ENCODE data around the gene SUV39H1.

The SUV39H1 gene

GRCh38 chrX:48719958-48720357, 23.4 kb downstream of the SUV39H1 start:
- Histone ChIP-seq H3K79me2 (ENCODE audit: control insufficient read depth, insufficient read depth, low read length, poor library complexity) (no peaks in the 10 kb centered on the region), H4K12ac (ENCODE audit: low read depth, low read length) (no peak overlapping the region), H3K36me3 (ENCODE audit: control insufficient read depth in 1 of 2, insufficient read depth in 2 of 2, low read length in 2 of 2) (no peaks in the 10 kb centered on the region), H3K27me3 (ENCODE audit: insufficient read depth, low read length) (no peaks in the 10 kb centered on the region), H2AK5ac (ENCODE audit: low read length) (no peak overlapping the region), H3K4me1 (ENCODE audit: control insufficient read depth in 1 of 2, insufficient read depth in 2 of 2, low read length in 2 of 2) (no peaks in the 10 kb centered on the region), H2BK12ac (ENCODE audit: low read length) (no peak overlapping the region), H3K9ac (ENCODE audit: low read length) (no peak overlapping the region), H3K14ac (ENCODE audit: low read length) (no peak overlapping the region), H3K79me1 (ENCODE audit: low read length) (no peaks in the 10 kb centered on the region), H4K8ac (ENCODE audit: low read depth, low read length) (no peak overlapping the region), H3K27ac (ENCODE audit: low read depth, low read length) (no peak overlapping the region), H2BK5ac (ENCODE audit: low read depth, low read length, poor library complexity) (no peak overlapping the region), H3K9me3 (ENCODE audit: insufficient read depth, low read depth, low read length) (no peaks in the 10 kb centered on the region), H3K4me2 (ENCODE audit: low read length) (no peak overlapping the region), H2AFZ (ENCODE audit: insufficient read depth, low read length, poor library complexity) (no peak overlapping the region), H3K18ac (ENCODE audit: low read length) (no peak overlapping the region), H4K91ac (ENCODE audit: low read depth, low read length) (no peak overlapping the region), H2BK120ac (ENCODE audit: insufficient read depth, low read length, poor library complexity) (no peak overlapping the region), H3K4me3 (ENCODE audit: low read depth, low read length) (no peak overlapping the region), H3K4ac (ENCODE audit: low read depth, low read length) (no peak overlapping the region), H3K23ac (ENCODE audit: low read length) (no peak overlapping the region)
- no peak for DNase-seq
- no CpG with 5 or more reads among the region's 2 CpGs for WGBS (ENCODE audit: extremely low coverage, insufficient coverage, insufficient read length)

GRCh38 chrX:48720577-48721250, 24.2 kb downstream of the SUV39H1 start:
- no peak overlapping the region for H2BK12ac ChIP-seq (ENCODE audit: low read length)
- H2AFZ ChIP-seq (ENCODE audit: insufficient read depth, low read length, poor library complexity): no peak overlapping the region
- H3K23ac ChIP-seq (ENCODE audit: low read length): no peak overlapping the region
- H3K36me3 ChIP-seq (ENCODE audit: control insufficient read depth in 1 of 2, insufficient read depth in 2 of 2, low read length in 2 of 2): no peaks in the 10 kb centered on the region
- no peaks in the 10 kb centered on the region for H3K4me1 ChIP-seq (ENCODE audit: control insufficient read depth in 1 of 2, insufficient read depth in 2 of 2, low read length in 2 of 2)
- DNase-seq: no peak
- no peaks in the 10 kb centered on the region for H3K79me2 ChIP-seq (ENCODE audit: control insufficient read depth, insufficient read depth, low read length, poor library complexity)
- H2BK5ac ChIP-seq (ENCODE audit: low read depth, low read length, poor library complexity): no peak overlapping the region
- no peak overlapping the region for H3K9ac ChIP-seq (ENCODE audit: low read length)
- H3K14ac ChIP-seq (ENCODE audit: low read length): no peak overlapping the region
- H3K9me3 ChIP-seq (ENCODE audit: insufficient read depth, low read depth, low read length): no peaks in the 10 kb centered on the region
- H3K18ac ChIP-seq (ENCODE audit: low read length): no peak overlapping the region
- H2BK120ac ChIP-seq (ENCODE audit: insufficient read depth, low read length, poor library complexity): no peak overlapping the region
- no peaks in the 10 kb centered on the region for H3K27me3 ChIP-seq (ENCODE audit: insufficient read depth, low read length)
- H3K4me2 ChIP-seq (ENCODE audit: low read length): no peak overlapping the region
- H3K79me1 ChIP-seq (ENCODE audit: low read length): no peaks in the 10 kb centered on the region
- no peak overlapping the region for H4K12ac ChIP-seq (ENCODE audit: low read depth, low read length)
- H3K4me3 ChIP-seq (ENCODE audit: low read depth, low read length): no peak overlapping the region
- H4K91ac ChIP-seq (ENCODE audit: low read depth, low read length): no peak overlapping the region
- H4K8ac ChIP-seq (ENCODE audit: low read depth, low read length): no peak overlapping the region
- no peak overlapping the region for H3K4ac ChIP-seq (ENCODE audit: low read depth, low read length)
- no peak overlapping the region for H3K27ac ChIP-seq (ENCODE audit: low read depth, low read length)
- no peak overlapping the region for H2AK5ac ChIP-seq (ENCODE audit: low read length)
- no CpG with 5 or more reads among the region's 4 CpGs for WGBS (ENCODE audit: extremely low coverage, insufficient coverage, insufficient read length)

- Histone ChIP-seq H4K12ac (ENCODE audit: low read depth, low read length) (no peak overlapping the region), H2AFZ (ENCODE audit: insufficient read depth, low read length, poor library complexity) (no peak overlapping the region), H4K8ac (ENCODE audit: low read depth, low read length) (no peak overlapping the region), H2AK5ac (ENCODE audit: low read length) (no peak overlapping the region), H3K79me1 (ENCODE audit: low read length) (no peaks in the 10 kb centered on the region), H3K18ac (ENCODE audit: low read length) (no peak overlapping the region), H3K4me1 (ENCODE audit: control insufficient read depth in 1 of 2, insufficient read depth in 2 of 2, low read length in 2 of 2) (no peaks in the 10 kb centered on the region), H3K23ac (ENCODE audit: low read length) (no peak overlapping the region), H2BK12ac (ENCODE audit: low read length) (no peak overlapping the region), H3K27ac (ENCODE audit: low read depth, low read length) (no peak overlapping the region), H2BK5ac (ENCODE audit: low read depth, low read length, poor library complexity) (no peak overlapping the region), H3K9ac (ENCODE audit: low read length) (no peak overlapping the region), H4K91ac (ENCODE audit: low read depth, low read length) (no peak overlapping the region), H3K79me2 (ENCODE audit: control insufficient read depth, insufficient read depth, low read length, poor library complexity) (no peaks in the 10 kb centered on the region), H3K4me3 (ENCODE audit: low read depth, low read length) (no peak overlapping the region), H3K14ac (ENCODE audit: low read length) (no peak overlapping the region), H3K36me3 (ENCODE audit: control insufficient read depth in 1 of 2, insufficient read depth in 2 of 2, low read length in 2 of 2) (no peaks in the 10 kb centered on the region), H3K4me2 (ENCODE audit: low read length) (no peak overlapping the region), H2BK120ac (ENCODE audit: insufficient read depth, low read length, poor library complexity) (no peak overlapping the region), H3K27me3 (ENCODE audit: insufficient read depth, low read length) (no peaks in the 10 kb centered on the region), H3K9me3 (ENCODE audit: insufficient read depth, low read depth, low read length) (no peaks in the 10 kb centered on the region), H3K4ac (ENCODE audit: low read depth, low read length) (no peak overlapping the region)
- DNase-seq: no peak
Measured at GRCh38 chrX:48721916-48722315, 25.4 kb downstream of the SUV39H1 start.

- no peaks in the 10 kb centered on the region for H3K9me3 ChIP-seq (ENCODE audit: insufficient read depth, low read depth, low read length)
- H3K79me1 ChIP-seq (ENCODE audit: low read length): no peaks in the 10 kb centered on the region
- no peaks in the 10 kb centered on the region for H3K36me3 ChIP-seq (ENCODE audit: control insufficient read depth in 1 of 2, insufficient read depth in 2 of 2, low read length in 2 of 2)
- no peaks in the 10 kb centered on the region for H3K27me3 ChIP-seq (ENCODE audit: insufficient read depth, low read length)
- H3K4me3 ChIP-seq (ENCODE audit: low read depth, low read length): no peak overlapping the region
- H3K9ac ChIP-seq (ENCODE audit: low read length): no peak overlapping the region
- no peak overlapping the region for H2BK5ac ChIP-seq (ENCODE audit: low read depth, low read length, poor library complexity)
- no peak overlapping the region for H3K4me2 ChIP-seq (ENCODE audit: low read length)
- no CpG with 5 or more reads among the region's 2 CpGs for WGBS (ENCODE audit: extremely low coverage, insufficient coverage, insufficient read length)
- H3K27ac ChIP-seq (ENCODE audit: low read depth, low read length): no peak overlapping the region
- H2BK120ac ChIP-seq (ENCODE audit: insufficient read depth, low read length, poor library complexity): no peak overlapping the region
- no peak for DNase-seq
- no peak overlapping the region for H3K23ac ChIP-seq (ENCODE audit: low read length)
- no peak overlapping the region for H4K8ac ChIP-seq (ENCODE audit: low read depth, low read length)
- H3K79me2 ChIP-seq (ENCODE audit: control insufficient read depth, insufficient read depth, low read length, poor library complexity): no peaks in the 10 kb centered on the region
- no peak overlapping the region for H2AFZ ChIP-seq (ENCODE audit: insufficient read depth, low read length, poor library complexity)
- no peak overlapping the region for H4K91ac ChIP-seq (ENCODE audit: low read depth, low read length)
- no peak overlapping the region for H3K18ac ChIP-seq (ENCODE audit: low read length)
- no peaks in the 10 kb centered on the region for H3K4me1 ChIP-seq (ENCODE audit: control insufficient read depth in 1 of 2, insufficient read depth in 2 of 2, low read length in 2 of 2)
- no peak overlapping the region for H3K4ac ChIP-seq (ENCODE audit: low read depth, low read length)
- H3K14ac ChIP-seq (ENCODE audit: low read length): no peak overlapping the region
- H2AK5ac ChIP-seq (ENCODE audit: low read length): no peak overlapping the region
- H4K12ac ChIP-seq (ENCODE audit: low read depth, low read length): no peak overlapping the region
- no peak overlapping the region for H2BK12ac ChIP-seq (ENCODE audit: low read length)
Measured at GRCh38 chrX:48726596-48726995, 30.1 kb downstream of the SUV39H1 start.

All from trophoblast cell (in vitro differentiated cells and primary cell).